ENCODE results near the gene CMC2.

The CMC2 gene

GRCh38 chr16:80992676-80993293 is 13.9 kb downstream of the CMC2 start:
- no peaks in the 10 kb centered on the region for H3K27me3 Mint-ChIP-seq
- H3K36me3 Mint-ChIP-seq (ENCODE audit: low read depth) = peaks cover 47% of the 10 kb centered on the region
- H3K27ac Mint-ChIP-seq = no peak overlapping the region
- no peaks in the 10 kb centered on the region for H3K9me3 Mint-ChIP-seq
- H3K4me3 Mint-ChIP-seq = no peak overlapping the region
- H3K4me1 Mint-ChIP-seq (ENCODE audit: low read depth) = peaks cover 30% of the 10 kb centered on the region

- Mint-ChIP-seq H3K4me3 (no peak overlapping the region), H3K4me1 (ENCODE audit: low read depth) (peaks cover 27% of the 10 kb centered on the region), H3K27me3 (no peaks in the 10 kb centered on the region), H3K27ac (no peak overlapping the region), H3K9me3 (no peaks in the 10 kb centered on the region), H3K36me3 (ENCODE audit: low read depth) (peaks cover 53% of the 10 kb centered on the region)
Observed at GRCh38 chr16:80991792-80992430, 14.8 kb downstream of the CMC2 start.

GRCh38 chr16:80990978-80991377 is 15.7 kb downstream of the CMC2 start:
- no peak overlapping the region for H3K4me3 Mint-ChIP-seq
- H3K9me3 Mint-ChIP-seq = no peaks in the 10 kb centered on the region
- H3K36me3 Mint-ChIP-seq (ENCODE audit: low read depth) = peaks cover 60% of the 10 kb centered on the region
- no peaks in the 10 kb centered on the region for H3K27me3 Mint-ChIP-seq
- peaks cover 29% of the 10 kb centered on the region for H3K4me1 Mint-ChIP-seq (ENCODE audit: low read depth)
- no peak overlapping the region for H3K27ac Mint-ChIP-seq

GRCh38 chr16:80990577-80990976 is 16.1 kb downstream of the CMC2 start:
- Mint-ChIP-seq H3K36me3 (ENCODE audit: low read depth) (peaks cover 59% of the 10 kb centered on the region), H3K27ac (no peak overlapping the region), H3K27me3 (no peaks in the 10 kb centered on the region), H3K4me1 (ENCODE audit: low read depth) (peaks cover 29% of the 10 kb centered on the region), H3K4me3 (no peak overlapping the region), H3K9me3 (no peaks in the 10 kb centered on the region)

GRCh38 chr16:80989801-80990200 is 16.9 kb downstream of the CMC2 start:
- H3K4me1 Mint-ChIP-seq (ENCODE audit: low read depth) = peaks cover 29% of the 10 kb centered on the region

GRCh38 chr16:80988756-80989155 is 17.9 kb downstream of the CMC2 start:
- peaks cover 20% of the 10 kb centered on the region for H3K4me1 Mint-ChIP-seq (ENCODE audit: low read depth)
- no peaks in the 10 kb centered on the region for H3K9me3 Mint-ChIP-seq
- no peak overlapping the region for H3K27ac Mint-ChIP-seq
- H3K36me3 Mint-ChIP-seq (ENCODE audit: low read depth) = peaks cover 59% of the 10 kb centered on the region
- no peaks in the 10 kb centered on the region for H3K27me3 Mint-ChIP-seq
- H3K4me3 Mint-ChIP-seq = no peak overlapping the region

More at GRCh38 chr16:80989801-80990200, 16.9 kb downstream of the CMC2 start:
- Mint-ChIP-seq H3K27me3 (no peaks in the 10 kb centered on the region), H3K36me3 (ENCODE audit: low read depth) (peaks cover 59% of the 10 kb centered on the region), H3K27ac (no peak overlapping the region), H3K9me3 (no peaks in the 10 kb centered on the region), H3K4me3 (no peak overlapping the region)

- Mint-ChIP-seq H3K27me3 (no peaks in the 10 kb centered on the region), H3K4me3 (no peak overlapping the region), H3K36me3 (ENCODE audit: low read depth) (peaks cover 52% of the 10 kb centered on the region), H3K9me3 (no peaks in the 10 kb centered on the region), H3K27ac (peak overlapping the region; percentile 50), H3K4me1 (ENCODE audit: low read depth) (peaks cover 18% of the 10 kb centered on the region)
Observed at GRCh38 chr16:80986557-80986956, 20.1 kb downstream of the CMC2 start.

GRCh38 chr16:80985611-80986010 is 21.1 kb downstream of the CMC2 start:
- Mint-ChIP-seq H3K27me3 (no peaks in the 10 kb centered on the region), H3K4me1 (ENCODE audit: low read depth) (peaks cover 18% of the 10 kb centered on the region), H3K36me3 (ENCODE audit: low read depth) (peaks cover 53% of the 10 kb centered on the region), H3K9me3 (no peaks in the 10 kb centered on the region), H3K4me3 (no peak overlapping the region), H3K27ac (no peak overlapping the region)

GRCh38 chr16:80984124-80984892 is 22.4 kb downstream of the CMC2 start:
- peaks cover 52% of the 10 kb centered on the region for H3K36me3 Mint-ChIP-seq (ENCODE audit: low read depth)
- no peak overlapping the region for H3K27ac Mint-ChIP-seq

GRCh38 chr16:80982646-80983045 is 24.0 kb downstream of the CMC2 start:
- no peak overlapping the region for H3K27ac Mint-ChIP-seq
- no peak overlapping the region for H3K4me3 Mint-ChIP-seq
- peaks cover 57% of the 10 kb centered on the region for H3K36me3 Mint-ChIP-seq (ENCODE audit: low read depth)
- H3K9me3 Mint-ChIP-seq = no peaks in the 10 kb centered on the region
- H3K27me3 Mint-ChIP-seq = no peaks in the 10 kb centered on the region
- peaks cover 11% of the 10 kb centered on the region for H3K4me1 Mint-ChIP-seq (ENCODE audit: low read depth)

More at GRCh38 chr16:80984124-80984892, 22.4 kb downstream of the CMC2 start:
- Mint-ChIP-seq H3K27me3 (no peaks in the 10 kb centered on the region), H3K9me3 (no peaks in the 10 kb centered on the region), H3K4me1 (ENCODE audit: low read depth) (peaks cover 18% of the 10 kb centered on the region), H3K4me3 (no peak overlapping the region)

GRCh38 chr16:80981103-80981502 is 25.6 kb downstream of the CMC2 start:
- Mint-ChIP-seq H3K4me3 (no peak overlapping the region), H3K36me3 (ENCODE audit: low read depth) (peaks cover 58% of the 10 kb centered on the region), H3K27me3 (no peaks in the 10 kb centered on the region)

GRCh38 chr16:80976946-80977345 is 29.7 kb downstream of the CMC2 start:
- Mint-ChIP-seq H3K36me3 (ENCODE audit: low read depth) (peaks cover 59% of the 10 kb centered on the region), H3K4me1 (ENCODE audit: low read depth) (peaks cover 5% of the 10 kb centered on the region)

More at GRCh38 chr16:80981103-80981502, 25.6 kb downstream of the CMC2 start:
- H3K27ac Mint-ChIP-seq = no peak overlapping the region
- no peaks in the 10 kb centered on the region for H3K4me1 Mint-ChIP-seq (ENCODE audit: low read depth)
- H3K9me3 Mint-ChIP-seq = no peaks in the 10 kb centered on the region

GRCh38 chr16:80974649-80975376 is 31.9 kb downstream of the CMC2 start:
- no peaks in the 10 kb centered on the region for H3K27me3 Mint-ChIP-seq
- peaks cover 5% of the 10 kb centered on the region for H3K4me1 Mint-ChIP-seq (ENCODE audit: low read depth)
- H3K36me3 Mint-ChIP-seq (ENCODE audit: low read depth) = peaks cover 51% of the 10 kb centered on the region

More at GRCh38 chr16:80976946-80977345, 29.7 kb downstream of the CMC2 start:
- H3K27me3 Mint-ChIP-seq = no peaks in the 10 kb centered on the region
- no peaks in the 10 kb centered on the region for H3K9me3 Mint-ChIP-seq
- H3K4me3 Mint-ChIP-seq = no peak overlapping the region
- no peak overlapping the region for H3K27ac Mint-ChIP-seq

GRCh38 chr16:80973991-80974390 is 32.7 kb downstream of the CMC2 start:
- Mint-ChIP-seq H3K27me3 (no peaks in the 10 kb centered on the region), H3K4me3 (no peak overlapping the region), H3K9me3 (no peaks in the 10 kb centered on the region), H3K27ac (no peak overlapping the region), H3K36me3 (ENCODE audit: low read depth) (peaks cover 54% of the 10 kb centered on the region), H3K4me1 (ENCODE audit: low read depth) (peaks cover 5% of the 10 kb centered on the region)

More at GRCh38 chr16:80974649-80975376, 31.9 kb downstream of the CMC2 start:
- no peak overlapping the region for H3K27ac Mint-ChIP-seq
- no peak overlapping the region for H3K4me3 Mint-ChIP-seq
- no peaks in the 10 kb centered on the region for H3K9me3 Mint-ChIP-seq

All from stimulated activated naive CD8-positive, alpha-beta T cell treated with anti-CD3 and anti-CD28 coated beads, Interleukin-15, Interleukin-2, amounts not matched to agents 100 ng/mL and 50 ng/mL, for 24 hours (primary cell).